Measurements from ENCODE around the gene WSCD2.

Gene WSCD2

GRCh38 chr12:108126212-108126611 lies 2.9 kb upstream of the WSCD2 start:
- H3K4me1 ChIP-seq (ENCODE audit: low read length): no peaks in the 10 kb centered on the region; the same call in 1 of the 2 replicates
- H3F3A ChIP-seq (ENCODE audit: insufficient read depth, low read length): no peaks in the 10 kb centered on the region
- H3K27ac ChIP-seq (ENCODE audit: low read length): no peak overlapping the region
- H3K9me3 ChIP-seq (replicated peaks; ENCODE audit: insufficient read depth, low read length): no peaks in the 10 kb centered on the region
- no peak overlapping the region for H3K9ac ChIP-seq (ENCODE audit: low read length)
- no peaks in the 10 kb centered on the region for H3K9me2 ChIP-seq (replicated peaks; ENCODE audit: insufficient read depth, low read length)
- H4K20me1 ChIP-seq (ENCODE audit: insufficient read depth, low read length): no peaks in the 10 kb centered on the region
- no peaks in the 10 kb centered on the region for H3K79me2 ChIP-seq (ENCODE audit: low read length)
- no peak overlapping the region for H2AFZ ChIP-seq (ENCODE audit: low read length)
- no peak overlapping the region for H3K4me3 ChIP-seq (ENCODE audit: low read length)
- no peak for DNase-seq
- peaks cover 28% of the 10 kb centered on the region for H3K27me3 ChIP-seq (replicated peaks; ENCODE audit: insufficient read depth, low read length)
- TF ChIP-seq, protein P1, sequence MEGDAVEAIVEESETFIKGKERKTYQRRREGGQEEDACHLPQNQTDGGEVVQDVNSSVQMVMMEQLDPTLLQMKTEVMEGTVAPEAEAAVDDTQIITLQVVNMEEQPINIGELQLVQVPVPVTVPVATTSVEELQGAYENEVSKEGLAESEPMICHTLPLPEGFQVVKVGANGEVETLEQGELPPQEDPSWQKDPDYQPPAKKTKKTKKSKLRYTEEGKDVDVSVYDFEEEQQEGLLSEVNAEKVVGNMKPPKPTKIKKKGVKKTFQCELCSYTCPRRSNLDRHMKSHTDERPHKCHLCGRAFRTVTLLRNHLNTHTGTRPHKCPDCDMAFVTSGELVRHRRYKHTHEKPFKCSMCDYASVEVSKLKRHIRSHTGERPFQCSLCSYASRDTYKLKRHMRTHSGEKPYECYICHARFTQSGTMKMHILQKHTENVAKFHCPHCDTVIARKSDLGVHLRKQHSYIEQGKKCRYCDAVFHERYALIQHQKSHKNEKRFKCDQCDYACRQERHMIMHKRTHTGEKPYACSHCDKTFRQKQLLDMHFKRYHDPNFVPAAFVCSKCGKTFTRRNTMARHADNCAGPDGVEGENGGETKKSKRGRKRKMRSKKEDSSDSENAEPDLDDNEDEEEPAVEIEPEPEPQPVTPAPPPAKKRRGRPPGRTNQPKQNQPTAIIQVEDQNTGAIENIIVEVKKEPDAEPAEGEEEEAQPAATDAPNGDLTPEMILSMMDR (IDR thresholded peaks at IDR 0.05; ENCODE audit: low read length): no peak
- no peak for TF ChIP-seq EZH2 (optimal IDR thresholded peaks at IDR 0.05; ENCODE audit: low read depth, low read length)
- no peak for TF ChIP-seq EZH2phosphoT487 (IDR thresholded peaks at IDR 0.05; ENCODE audit: low read length)
- H3K4me2 ChIP-seq (ENCODE audit: low read depth, low read length): no peak overlapping the region
- H3K36me3 ChIP-seq (replicated peaks; ENCODE audit: insufficient read depth, low read length): no peaks in the 10 kb centered on the region

GRCh38 chr12:108126990-108127501 lies 2.0 kb upstream of the WSCD2 start:
- TF ChIP-seq, protein P1 (IDR thresholded peaks at IDR 0.05; ENCODE audit: low read length): no peak
- TF ChIP-seq EZH2 (optimal IDR thresholded peaks at IDR 0.05; ENCODE audit: low read depth, low read length): no peak
- no peak for TF ChIP-seq EZH2phosphoT487 (IDR thresholded peaks at IDR 0.05; ENCODE audit: low read length)
- no peaks in the 10 kb centered on the region for H3K9me2 ChIP-seq (replicated peaks; ENCODE audit: insufficient read depth, low read length)
- H3K27me3 ChIP-seq (replicated peaks; ENCODE audit: insufficient read depth, low read length): peaks cover 28% of the 10 kb centered on the region
- no peak overlapping the region for H2AFZ ChIP-seq (ENCODE audit: low read length)
- no peaks in the 10 kb centered on the region for H3F3A ChIP-seq (ENCODE audit: insufficient read depth, low read length)
- H3K4me3 ChIP-seq (ENCODE audit: low read length): no peak overlapping the region
- H3K79me2 ChIP-seq (ENCODE audit: low read length): no peaks in the 10 kb centered on the region
- no peak overlapping the region for H3K4me2 ChIP-seq (ENCODE audit: low read depth, low read length)
- no peaks in the 10 kb centered on the region for H3K9me3 ChIP-seq (replicated peaks; ENCODE audit: insufficient read depth, low read length)
- H3K27ac ChIP-seq (ENCODE audit: low read length): no peak overlapping the region
- H3K4me1 ChIP-seq (ENCODE audit: low read length): no peaks in the 10 kb centered on the region; the same call in 1 of the 2 replicates
- no peaks in the 10 kb centered on the region for H4K20me1 ChIP-seq (ENCODE audit: insufficient read depth, low read length)
- no peak overlapping the region for H3K9ac ChIP-seq (ENCODE audit: low read length)
- DNase-seq: no peak
- no peaks in the 10 kb centered on the region for H3K36me3 ChIP-seq (replicated peaks; ENCODE audit: insufficient read depth, low read length)

DNA sequence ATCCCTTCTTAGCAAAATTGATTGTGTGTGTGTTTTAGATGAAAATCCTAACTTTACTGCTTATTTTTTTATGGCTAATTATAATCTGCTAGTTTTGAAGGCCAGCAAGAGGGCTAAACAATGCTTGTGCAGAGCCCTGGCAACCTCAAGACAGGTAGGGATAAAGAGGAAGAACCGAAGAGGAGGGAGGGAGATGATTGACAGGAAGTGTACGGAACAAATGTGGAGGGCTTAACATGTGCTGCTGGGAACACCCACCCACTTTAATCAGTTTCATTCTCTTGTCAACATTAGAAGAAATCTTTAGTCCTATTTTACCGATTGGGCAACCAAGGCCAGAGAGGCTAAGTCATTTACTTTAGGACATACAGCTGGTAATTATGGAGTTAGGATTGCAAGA lies 1.4 kb upstream of the WSCD2 start:
- Histone ChIP-seq H4K20me1 (ENCODE audit: insufficient read depth, low read length) (no peaks in the 10 kb centered on the region), H3K79me2 (ENCODE audit: low read length) (no peaks in the 10 kb centered on the region), H3K9me2 (replicated peaks; ENCODE audit: insufficient read depth, low read length) (no peaks in the 10 kb centered on the region), H3K4me2 (ENCODE audit: low read depth, low read length) (no peak overlapping the region), H3K9me3 (replicated peaks; ENCODE audit: insufficient read depth, low read length) (no peaks in the 10 kb centered on the region), H3F3A (ENCODE audit: insufficient read depth, low read length) (no peaks in the 10 kb centered on the region), H3K36me3 (replicated peaks; ENCODE audit: insufficient read depth, low read length) (no peaks in the 10 kb centered on the region), H3K4me1 (ENCODE audit: low read length) (no peaks in the 10 kb centered on the region; the same call in 1 of the 2 replicates), H3K27me3 (replicated peaks; ENCODE audit: insufficient read depth, low read length) (peaks cover 28% of the 10 kb centered on the region), H3K4me3 (ENCODE audit: low read length) (no peak overlapping the region), H3K27ac (ENCODE audit: low read length) (no peak overlapping the region), H3K9ac (ENCODE audit: low read length) (no peak overlapping the region), H2AFZ (ENCODE audit: low read length) (no peak overlapping the region)
- no peak for DNase-seq
- TF ChIP-seq, protein P1 (IDR thresholded peaks at IDR 0.05; ENCODE audit: low read length): no peak
- TF ChIP-seq EZH2phosphoT487 (IDR thresholded peaks at IDR 0.05; ENCODE audit: low read length): no peak
- TF ChIP-seq EZH2 (optimal IDR thresholded peaks at IDR 0.05; ENCODE audit: low read depth, low read length): no peak
